Measurements from ENCODE around the gene CA12.

- no peak for TF ChIP-seq CTCF (conservative IDR thresholded peaks at IDR 0.05; ENCODE audit: low read depth, low read length)
- no peak for TF ChIP-seq EZH2 (IDR thresholded peaks at IDR 0.05; ENCODE audit: borderline replicate concordance, low read depth, low read length, poor library complexity, severe bottlenecking)
These were observed 57.7 kb downstream of the CA12 start for GRCh38 chr15:63323798-63324563.

All from A673 (cell line).